Breast epithelium (tissue), 3 donors: ENCODE measurements around the gene TBC1D9B.

ENCODE experiments used
- CTCF ChIP-seq, 3 donors: fragments of 450-650 bp; IDR thresholded peaks; one replicate each; pipeline ENCODE4 v1.5.1; 2016 to 2017; ENCODE audit warnings: antibody characterized with exemption in 3 of 3, mild to moderate bottlenecking in 3 of 3, moderate library complexity in 3 of 3
- POLR2A ChIP-seq: fragments of 450-650 bp; IDR thresholded peaks from one replicate; pipeline ENCODE4 v1.6.1; 2016; ENCODE audit warnings: antibody characterized with exemption, mild to moderate bottlenecking, moderate library complexity
- POLR2AphosphoS5 ChIP-seq, 3 donors: sonication (generic); formaldehyde crosslinking; IDR thresholded peaks; one replicate each; pipeline ENCODE4 v1.6.1; 2017; ENCODE audit warnings: antibody characterized with exemption in 3 of 3

- TF ChIP-seq POLR2A (no peak), CTCF (IDR thresholded peaks at IDR 0.05) (no peak), POLR2AphosphoS5 (IDR thresholded peaks at IDR 0.05) (no peak)
Measured at GRCh38 chr5:179904463-179905160, 3.1 kb downstream of the TBC1D9B start.
